A549 (cell line): ENCODE measurements around the gene TMEM100. TPM values are rescaled to one million over a fixed set of nuclear protein-coding genes. Genes with fewer than 3 reads are reported as not detected.

ENCODE experiments used
- ATAC-seq, 2 experiments: fragments of 200-7000 bp in 1 of 2; fragments of >200 bp in 1 of 2; cut with Nextera tagmentation in 1 of 2; cut with Tn5 transposase in 1 of 2; 3 replicates each; pipeline versions ENCODE4 v1.8.0 to v1.9.1; 2018 to 2020; ENCODE audit warnings: mild to moderate bottlenecking in 1 of 2, moderate library complexity in 1 of 2
- CTCF ChIA-PET: fragments of 300-600 bp; sonication (Branson Sonifier 250); formaldehyde crosslinking; extraction: SDS; loops from one replicate; lab custom pipeline; 2021; ENCODE audit warnings: antibody characterized with exemption, inconsistent platforms; lab: Yijun Ruan, JAX
- POLR2A ChIA-PET: fragments of 350-600 bp; formaldehyde crosslinking; extraction: SDS; loops from one replicate; lab custom pipeline; 2021; ENCODE audit warnings: antibody characterized with exemption, inconsistent platforms; lab: Yijun Ruan, JAX
- DNase-seq, 2 experiments: peaks; one replicate each; pipeline versions ENCODE4 v3.0.0 to v3.0.0-alpha.2; 2011 to 2016; ENCODE audit warnings: low read depth in 1 of 2, low spot score in 1 of 2
- FAIRE-seq: peaks from 2 replicates; lab custom pipeline; 2011; peaks lifted over from hg19 to GRCh38; lab: Jason Lieb, UNC
- H3K27ac ChIP-seq, 2 experiments: fragments of >200 bp; sonication (Bioruptor Twin); formaldehyde crosslinking; 3 replicates each; pipeline ENCODE4 v1.5.1; 2016 to 2017
- H3K4me1 ChIP-seq: fragments of >200 bp; sonication (Bioruptor Twin); formaldehyde crosslinking; 3 replicates; pipeline ENCODE4 v1.6.1; 2016
- H3K4me2 ChIP-seq: fragments of >200 bp; sonication (Bioruptor Twin); formaldehyde crosslinking; 3 replicates; pipeline ENCODE4 v1.6.1; 2016
- H3K4me3 ChIP-seq: fragments of >200 bp; sonication (Bioruptor Twin); formaldehyde crosslinking; 3 replicates; pipeline ENCODE4 v1.5.1; 2016
- H3K9me3 ChIP-seq: fragments of >200 bp; sonication (Bioruptor Twin); formaldehyde crosslinking; 3 replicates; pipeline ENCODE4 v1.6.1; 2016
- BHLHE40 ChIP-seq: IDR thresholded peaks from 2 replicates; pipeline ENCODE4 v1.6.1; 2012; ENCODE audit warnings: low read depth, low read length, inconsistent platforms
- CEBPB ChIP-seq, 2 experiments: fragments of >200 bp in 1 of 2; sonication (Bioruptor Twin) in 1 of 2; formaldehyde crosslinking in 1 of 2; IDR thresholded peaks; 2 replicates each; pipeline ENCODE4 v1.6.1; 2012 to 2016
- CHD2 ChIP-seq: fragments of 150-350 bp; IDR thresholded peaks from 2 replicates; pipeline ENCODE4 v1.6.1; 2014; ENCODE audit warnings: low read length; ENCODE audit not compliant: partially characterized antibody
- CHD4 ChIP-seq: fragments of 200-600 bp; sonication (generic); IDR thresholded peaks from 2 replicates; pipeline ENCODE4 v1.6.1; 2016; ENCODE audit warnings: antibody characterized with exemption, mild to moderate bottlenecking, borderline replicate concordance
- EHF ChIP-seq: fragments of 250-450 bp; sonication (Bioruptor Pico); IDR thresholded peaks from 2 replicates; pipeline ENCODE4 v1.5.0; 2020; ENCODE audit warnings: mild to moderate bottlenecking
- ELK1 ChIP-seq: fragments of 150-350 bp; IDR thresholded peaks from 2 replicates; pipeline ENCODE4 v1.6.1; 2014; ENCODE audit warnings: low read depth, mild to moderate bottlenecking, low read length
- ESRRA ChIP-seq: fragments of 150-350 bp; IDR thresholded peaks from 2 replicates; pipeline ENCODE4 v1.6.1; 2014; ENCODE audit warnings: mild to moderate bottlenecking, low read length, borderline replicate concordance
- FOSL2 ChIP-seq, 2 experiments: fragments of 450-650 bp in 1 of 2; fragments of >200 bp in 1 of 2; sonication (Bioruptor Twin) in 1 of 2; formaldehyde crosslinking; IDR thresholded peaks; 2 replicates each; pipeline versions ENCODE4 v1.5.0 to v1.6.1; 2016 to 2020; ENCODE audit warnings: mild to moderate bottlenecking in 1 of 2, moderate library complexity in 1 of 2
- GATA3 ChIP-seq: IDR thresholded peaks from 2 replicates; pipeline ENCODE4 v1.6.1; 2012; ENCODE audit warnings: borderline replicate concordance
- HOXA7 ChIP-seq: fragments of 250-450 bp; sonication (Bioruptor Pico); IDR thresholded peaks from 2 replicates; pipeline ENCODE4 v1.5.0; 2020; ENCODE audit warnings: mild to moderate bottlenecking, moderate library complexity
- JUN ChIP-seq, 2 experiments: fragments of >200 bp; sonication (Bioruptor Twin); formaldehyde crosslinking; IDR thresholded peaks; 2 replicates in 1 of 2; 3 replicates in 1 of 2; pipeline ENCODE4 v1.6.1; 2016 to 2017
- JUNB ChIP-seq: fragments of >200 bp; sonication (Bioruptor Twin); formaldehyde crosslinking; IDR thresholded peaks from 2 replicates; pipeline ENCODE4 v1.6.1; 2016
- KDM1A ChIP-seq: fragments of 200-600 bp; sonication (generic); IDR thresholded peaks from 2 replicates; pipeline ENCODE4 v1.6.1; 2016; ENCODE audit warnings: low read depth, mild to moderate bottlenecking
- MAZ ChIP-seq: fragments of 150-350 bp; IDR thresholded peaks from 2 replicates; pipeline ENCODE4 v1.6.1; 2014; ENCODE audit warnings: antibody characterized with exemption, low read depth, low read length, borderline replicate concordance
- MYC ChIP-seq: IDR thresholded peaks from 2 replicates; pipeline ENCODE4 v1.6.1; 2012; ENCODE audit warnings: mild to moderate bottlenecking, inconsistent platforms, low read length, improper control_type of control experiment, borderline replicate concordance
- PHF8 ChIP-seq: fragments of 200-600 bp; sonication (generic); IDR thresholded peaks from 2 replicates; pipeline ENCODE4 v1.6.1; 2016; ENCODE audit warnings: low read depth, mild to moderate bottlenecking, antibody characterized with exemption, moderate library complexity, borderline replicate concordance
- POLR2AphosphoS2 ChIP-seq: conservative IDR thresholded peaks from 2 replicates; pipeline ENCODE4 v1.6.1; 2012; ENCODE audit warnings: low read length, improper control_type of control experiment, inconsistent platforms
- RARB ChIP-seq: fragments of 250-450 bp; sonication (Bioruptor Pico); IDR thresholded peaks from 2 replicates; pipeline ENCODE4 v1.8.0; 2021; ENCODE audit warnings: mild to moderate bottlenecking, moderate library complexity
- RCOR1 ChIP-seq: fragments of 150-350 bp; IDR thresholded peaks from 2 replicates; pipeline ENCODE4 v1.6.1; 2014; ENCODE audit warnings: antibody characterized with exemption, low read length, low read depth
- RNF2 ChIP-seq: fragments of 200-600 bp; sonication (generic); IDR thresholded peaks from 2 replicates; pipeline ENCODE4 v1.6.1; 2016; ENCODE audit warnings: low read depth, mild to moderate bottlenecking, antibody characterized with exemption, moderate library complexity, borderline replicate concordance
- TP53 ChIP-seq: fragments of 250-450 bp; sonication (Bioruptor Pico); IDR thresholded peaks from 2 replicates; pipeline ENCODE4 v1.5.0; 2021; ENCODE audit warnings: mild to moderate bottlenecking, moderate library complexity
- ZSCAN20 ChIP-seq: fragments of 250-450 bp; sonication (Bioruptor Pico); IDR thresholded peaks from 2 replicates; pipeline ENCODE4 v1.8.0; 2022; ENCODE audit warnings: mild to moderate bottlenecking, moderate library complexity
- WGBS: methylation state at CpG from one replicate; pipeline ENCODE4 v1.1.6; 2017; ENCODE audit errors: missing lambda C conversion rate; 5-methylcytosine and 5-hydroxymethylcytosine counted together
- polyA plus RNA-seq, 4 experiments: library from polyadenylated mRNA; depleted of rRNA in 3 of 4; stranded (reverse); fragments of >200 nt; fragmentation: RNase III in 1 of 4; extraction: RNeasy Plus Mini Kit Qiagen cat#74134 plus additional on column Dnase treatment in 1 of 4; gene quantifications; 2 replicates in 3 of 4; 3 replicates in 1 of 4; pipeline ENCODE4 v1.2.3, GENCODE V29; 2011 to 2017
- TF ChIP-seq, protein P1 (sequence below): IDR thresholded peaks from 2 replicates; pipeline ENCODE4 v1.6.1; 2012
- TF ChIP-seq, protein P2 (sequence below): IDR thresholded peaks from 2 replicates; pipeline ENCODE4 v1.6.1; 2012
- TF ChIP-seq, protein P3 (sequence below): fragments of 250-450 bp; sonication (Bioruptor Pico); IDR thresholded peaks from 2 replicates; pipeline ENCODE4 v1.5.0; 2020; ENCODE audit warnings: low read depth, mild to moderate bottlenecking, moderate library complexity

The TMEM100 gene
- polyA plus RNA-seq, 2 of the 4 experiments (the other 2 are of a cell fraction): not detected

- CTCF ChIA-PET: interaction anchor here (0.9 to 20.4 kb wide), 10 partner anchors 9 to 208 kb away, joined by 3 to 359 read pairs (median 6); no protein-coding TSS in a partner anchor
- POLR2A ChIA-PET: interaction anchor here (1.9 kb wide), 1 partner anchor 29 kb away, joined by 5 read pairs; the partner anchor contains the start of gene PCTP
- ATAC-seq: no peak
Measured at GRCh38 chr17:55722016-55722736, 488 bp downstream of the TMEM100 start.

DNA sequence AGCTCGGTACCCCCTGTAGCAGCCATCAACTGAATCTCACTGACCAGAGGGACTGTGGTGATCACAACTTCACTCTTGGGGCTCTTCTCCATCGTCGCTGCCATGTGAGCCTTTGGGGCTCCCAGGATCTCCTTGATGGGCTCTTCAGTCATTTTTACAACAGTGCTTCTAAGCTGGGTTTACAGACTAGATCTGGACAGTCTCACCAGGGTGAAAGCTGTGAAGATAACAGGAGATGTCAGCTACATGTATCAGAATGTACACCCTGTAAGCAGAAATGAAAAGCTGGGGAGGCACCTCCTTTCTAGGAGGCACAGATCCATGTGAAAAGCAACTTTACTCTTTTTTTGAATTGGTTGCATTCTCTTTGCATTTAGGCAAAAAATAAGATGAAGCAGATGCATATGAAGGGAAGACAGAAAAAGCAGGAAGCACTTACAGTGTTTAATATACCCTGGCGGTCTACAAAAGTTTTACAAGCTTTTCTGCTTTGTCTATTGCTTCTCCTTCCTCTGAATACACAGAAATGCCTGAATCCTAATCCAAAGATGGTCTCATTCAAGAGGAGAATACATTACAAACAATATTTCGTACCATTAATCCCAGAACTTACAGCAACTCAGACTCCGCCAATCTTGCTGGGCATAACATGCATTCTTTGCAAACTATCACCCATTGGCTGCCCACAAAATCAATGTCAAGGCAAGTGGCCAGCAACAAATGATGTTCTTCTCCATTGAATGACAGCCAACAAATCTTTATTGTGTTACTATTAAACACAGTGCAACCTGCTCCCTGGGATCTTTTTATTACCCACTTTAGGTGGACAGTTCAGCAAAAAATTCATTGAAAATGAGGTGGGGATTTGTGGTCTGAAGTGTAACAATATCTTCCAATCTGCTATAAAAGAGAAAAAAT is 1.5 kb downstream of the TMEM100 start:
- ChIA-PET CTCF (interaction anchor here (1.0 to 20.4 kb wide), 10 partner anchors 13 to 365 kb away, joined by 3 to 359 read pairs (median 12); partner anchors contain the start of gene PCTP), POLR2A (no interaction called here)

More at GRCh38 chr17:55722016-55722736, 488 bp downstream of the TMEM100 start:
- no peak for DNase-seq
- H3K9me3 ChIP-seq: no peaks in the 10 kb centered on the region
- peak overlapping the region; percentile 55 for H3K4me2 ChIP-seq
- H3K27ac ChIP-seq: no peak overlapping the region
- peak; percentile 43 for FAIRE-seq
- no peak overlapping the region for H3K4me3 ChIP-seq
- 61% methylated on average over 5 of the region's 5 CpGs for WGBS
- no peak for TF ChIP-seq JUNB
- no peak for TF ChIP-seq BHLHE40
- no peak for TF ChIP-seq RCOR1
- TF ChIP-seq ZSCAN20 (CRISPR knock-in tag): no peak
- TF ChIP-seq ESRRA: no peak
- TF ChIP-seq, protein P1, sequence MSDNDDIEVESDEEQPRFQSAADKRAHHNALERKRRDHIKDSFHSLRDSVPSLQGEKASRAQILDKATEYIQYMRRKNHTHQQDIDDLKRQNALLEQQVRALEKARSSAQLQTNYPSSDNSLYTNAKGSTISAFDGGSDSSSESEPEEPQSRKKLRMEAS: no peak
- TF ChIP-seq, protein P2, sequence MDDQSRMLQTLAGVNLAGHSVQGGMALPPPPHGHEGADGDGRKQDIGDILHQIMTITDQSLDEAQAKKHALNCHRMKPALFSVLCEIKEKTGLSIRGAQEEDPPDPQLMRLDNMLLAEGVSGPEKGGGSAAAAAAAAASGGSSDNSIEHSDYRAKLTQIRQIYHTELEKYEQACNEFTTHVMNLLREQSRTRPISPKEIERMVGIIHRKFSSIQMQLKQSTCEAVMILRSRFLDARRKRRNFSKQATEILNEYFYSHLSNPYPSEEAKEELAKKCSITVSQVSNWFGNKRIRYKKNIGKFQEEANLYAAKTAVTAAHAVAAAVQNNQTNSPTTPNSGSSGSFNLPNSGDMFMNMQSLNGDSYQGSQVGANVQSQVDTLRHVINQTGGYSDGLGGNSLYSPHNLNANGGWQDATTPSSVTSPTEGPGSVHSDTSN: no peak
- no peak for TF ChIP-seq POLR2AphosphoS2
- no peak for TF ChIP-seq HOXA7
- no peak for TF ChIP-seq KDM1A
- H3K4me1 ChIP-seq: peaks cover 15% of the 10 kb centered on the region

More for the DNA sequence above, 1.5 kb downstream of the TMEM100 start:
- WGBS: 42% methylated on average over 6 of the region's 6 CpGs
- no peaks in the 10 kb centered on the region for H3K9me3 ChIP-seq
- TF ChIP-seq MAZ (no peak), BHLHE40 (no peak), TP53 (CRISPR knock-in tag) (no peak), CEBPB (IDR thresholded peaks at IDR 0.05) (no peak), RNF2 (no peak), RARB (no peak), PHF8 (no peak), MYC (no peak), CHD4 (no peak), JUN (IDR thresholded peaks at IDR 0.05) (no peak), GATA3 (no peak), EHF (CRISPR knock-in tag) (no peak), ELK1 (no peak), FOSL2 (IDR thresholded peaks at IDR 0.05) (no peak), FOSL2 (CRISPR knock-in tag; IDR thresholded peaks at IDR 0.05) (no peak), CHD2 (no peak), ESRRA (no peak)
- TF ChIP-seq, protein P2: no peak
- TF ChIP-seq, protein P3, sequence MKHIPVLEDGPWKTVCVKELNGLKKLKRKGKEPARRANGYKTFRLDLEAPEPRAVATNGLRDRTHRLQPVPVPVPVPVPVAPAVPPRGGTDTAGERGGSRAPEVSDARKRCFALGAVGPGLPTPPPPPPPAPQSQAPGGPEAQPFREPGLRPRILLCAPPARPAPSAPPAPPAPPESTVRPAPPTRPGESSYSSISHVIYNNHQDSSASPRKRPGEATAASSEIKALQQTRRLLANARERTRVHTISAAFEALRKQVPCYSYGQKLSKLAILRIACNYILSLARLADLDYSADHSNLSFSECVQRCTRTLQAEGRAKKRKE: no peak
- no peak overlapping the region for H3K4me3 ChIP-seq
- DNase-seq (no peak), ATAC-seq (no peak), FAIRE-seq (no peak)
- H3K4me2 ChIP-seq: no peak overlapping the region
- no peak overlapping the region for H3K27ac ChIP-seq
- peaks cover 9% of the 10 kb centered on the region; the same call in 2 of the 3 replicates for H3K4me1 ChIP-seq
